IMR-90 (cell line): ENCODE measurements around the gene STRA6. TPM values are rescaled to one million over a fixed set of nuclear protein-coding genes. Genes with fewer than 3 reads are reported as not detected.

Experiments
- ATAC-seq: fragments of 200-7000 bp; cut with Tn5 transposase; 2 replicates; pipeline ENCODE4 v1.9.1; 2020; ENCODE audit warnings: low read depth, mild to moderate bottlenecking, moderate library complexity
- BruUV-seq: library from RNA; stranded (reverse); fragments of 400-500 nt; replicated peaks from 2 replicates; lab custom pipeline; 2021; lab: Mats Ljungman, UMichigan
- CTCF ChIA-PET: fragments of 300-600 bp; formaldehyde crosslinking; extraction: SDS; loops from one replicate; lab custom pipeline; 2021; ENCODE audit warnings: antibody characterized with exemption; lab: Yijun Ruan, JAX
- POLR2A ChIA-PET: fragments of 300-600 bp; sonication (Branson Sonifier 250); formaldehyde crosslinking; loops from one replicate; lab custom pipeline; 2022; ENCODE audit warnings: antibody characterized with exemption; ENCODE audit not compliant: unreplicated experiment; lab: Charles Lee
- DNase-seq: peaks from one replicate; pipeline ENCODE4 v3.0.0; 2013
- H2AFZ ChIP-seq: replicated peaks from 2 replicates; pipeline ENCODE3; 2013; ENCODE audit warnings: low read length, mild to moderate bottlenecking; ENCODE audit not compliant: poor library complexity
- H2AK5ac ChIP-seq: 2 replicates; pipeline ENCODE4 v1.6.1; 2013; ENCODE audit warnings: low read depth, low read length, inconsistent platforms
- H2AK9ac ChIP-seq: replicated peaks from 2 replicates; pipeline ENCODE3; 2013; ENCODE audit warnings: mild to moderate bottlenecking, low read depth, low read length, moderate library complexity; ENCODE audit not compliant: poor library complexity
- H2BK120ac ChIP-seq: 2 replicates; pipeline ENCODE4 v1.6.1; 2013; ENCODE audit warnings: low read depth, low read length, inconsistent platforms
- H2BK15ac ChIP-seq: 3 replicates; pipeline ENCODE4 v1.6.1; 2013; ENCODE audit warnings: low read depth, low read length, inconsistent platforms
- H2BK20ac ChIP-seq: 2 replicates; pipeline ENCODE4 v1.6.1; 2013; ENCODE audit warnings: low read depth, mild to moderate bottlenecking, inconsistent platforms, low read length, moderate library complexity
- H2BK5ac ChIP-seq: 2 replicates; pipeline ENCODE4 v1.6.1; 2013; ENCODE audit warnings: mild to moderate bottlenecking, low read depth, low read length, inconsistent platforms; ENCODE audit not compliant: poor library complexity, severe bottlenecking
- H3K14ac ChIP-seq: replicated peaks from 2 replicates; pipeline ENCODE4 v1.6.1; 2013; ENCODE audit warnings: low read depth, low read length, inconsistent platforms
- H3K18ac ChIP-seq: 2 replicates; pipeline ENCODE4 v1.6.1; 2013; ENCODE audit warnings: low read depth, low read length, control low read depth
- H3K23ac ChIP-seq: 2 replicates; pipeline ENCODE4 v1.6.1; 2013; ENCODE audit warnings: low read depth, low read length, inconsistent platforms
- H3K27ac ChIP-seq: 2 replicates; pipeline ENCODE4 v1.5.1; 2013; ENCODE audit warnings: mild to moderate bottlenecking, control low read depth, low read length; ENCODE audit not compliant: insufficient read depth
- H3K27me3 ChIP-seq: 2 replicates; pipeline ENCODE4 v1.6.1; 2013; ENCODE audit warnings: low read length; ENCODE audit not compliant: control insufficient read depth, insufficient read depth
- H3K36me3 ChIP-seq: 2 replicates; pipeline ENCODE4 v1.6.1; 2013; ENCODE audit warnings: low read length, mixed read lengths; ENCODE audit not compliant: control insufficient read depth, insufficient read depth
- H3K4ac ChIP-seq: 2 replicates; pipeline ENCODE4 v1.6.1; 2013; ENCODE audit warnings: low read depth, low read length, inconsistent platforms
- H3K4me1 ChIP-seq: 2 replicates; pipeline ENCODE4 v1.6.1; 2013; ENCODE audit warnings: low read length, mixed read lengths; ENCODE audit not compliant: control insufficient read depth, insufficient read depth
- H3K4me2 ChIP-seq: 2 replicates; pipeline ENCODE4 v1.6.1; 2013; ENCODE audit warnings: low read depth, mild to moderate bottlenecking, control low read depth, low read length, moderate library complexity
- H3K4me3 ChIP-seq: 2 replicates; pipeline ENCODE4 v1.5.1; 2013; ENCODE audit warnings: low read depth, mild to moderate bottlenecking, control low read depth, low read length, moderate library complexity; ENCODE audit not compliant: insufficient read depth
- H3K56ac ChIP-seq: 2 replicates; pipeline ENCODE4 v1.6.1; 2013; ENCODE audit warnings: low read length, inconsistent platforms; ENCODE audit not compliant: insufficient read depth; ENCODE audit errors: extremely low read depth
- H3K79me1 ChIP-seq, 2 experiments: 2 replicates each; pipeline ENCODE4 v1.6.1; 2013; ENCODE audit warnings: low read length in 2 of 2, inconsistent platforms in 1 of 2, low read depth in 1 of 2
- H3K9ac ChIP-seq: 2 replicates; pipeline ENCODE4 v1.6.1; 2013; ENCODE audit warnings: low read depth, low read length, control low read depth
- H3K9me1 ChIP-seq: 2 replicates; pipeline ENCODE4 v1.6.1; 2013; ENCODE audit warnings: low read length, inconsistent platforms; ENCODE audit not compliant: insufficient read depth
- H3K9me3 ChIP-seq: 2 replicates; pipeline ENCODE4 v1.6.1; 2013; ENCODE audit warnings: low read length; ENCODE audit not compliant: control insufficient read depth, insufficient read depth
- H4K20me1 ChIP-seq: 2 replicates; pipeline ENCODE4 v1.6.1; 2013; ENCODE audit warnings: low read length, inconsistent platforms; ENCODE audit not compliant: insufficient read depth
- H4K5ac ChIP-seq: 2 replicates; pipeline ENCODE4 v1.6.1; 2013; ENCODE audit warnings: mild to moderate bottlenecking, low read depth, low read length, control low read depth
- H4K8ac ChIP-seq, 2 experiments: 2 replicates each; pipeline ENCODE4 v1.6.1; 2013; ENCODE audit warnings: low read depth in 2 of 2, low read length in 2 of 2, control low read depth in 1 of 2, inconsistent platforms in 1 of 2
- H4K91ac ChIP-seq: 2 replicates; pipeline ENCODE4 v1.6.1; 2013; ENCODE audit warnings: low read depth, low read length, inconsistent platforms; ENCODE audit not compliant: insufficient read depth
- BHLHE40 ChIP-seq: fragments of 150-350 bp; IDR thresholded peaks from 2 replicates; pipeline ENCODE4 v1.6.1; 2016; ENCODE audit warnings: mild to moderate bottlenecking, low read depth, low read length
- CEBPB ChIP-seq: IDR thresholded peaks from 2 replicates; pipeline ENCODE4 v1.6.1; 2012; ENCODE audit warnings: low read depth, low read length, improper control_type of control experiment
- CHD1 ChIP-seq: IDR thresholded peaks from 2 replicates; pipeline ENCODE4 v1.6.1; 2012; ENCODE audit warnings: low read depth, low read length, improper control_type of control experiment
- CTCF ChIP-seq: conservative IDR thresholded peaks from 2 replicates; pipeline ENCODE4 v1.5.1; 2012; ENCODE audit warnings: mild to moderate bottlenecking, low read depth, low read length, improper control_type of control experiment
- ELK1 ChIP-seq: fragments of 150-350 bp; IDR thresholded peaks from 2 replicates; pipeline ENCODE4 v1.6.1; 2016; ENCODE audit warnings: low read depth, mild to moderate bottlenecking, low read length, moderate library complexity, borderline replicate concordance
- FOS ChIP-seq: fragments of 150-350 bp; IDR thresholded peaks from 2 replicates; pipeline ENCODE4 v1.6.1; 2016; ENCODE audit warnings: low read depth, low read length
- MAFK ChIP-seq: IDR thresholded peaks from 2 replicates; pipeline ENCODE4 v1.6.1; 2012; ENCODE audit warnings: low read depth, low read length, improper control_type of control experiment
- MAZ ChIP-seq: IDR thresholded peaks from 2 replicates; pipeline ENCODE4 v1.6.1; 2012; ENCODE audit warnings: low read depth, mild to moderate bottlenecking, low read length, improper control_type of control experiment, moderate library complexity, borderline replicate concordance
- MXI1 ChIP-seq: IDR thresholded peaks from 2 replicates; pipeline ENCODE4 v1.6.1; 2012; ENCODE audit warnings: low read depth, mild to moderate bottlenecking, low read length, moderate library complexity, borderline replicate concordance
- NFE2L2 ChIP-seq: fragments of 150-350 bp; IDR thresholded peaks from 2 replicates; pipeline ENCODE4 v1.6.1; 2016; ENCODE audit warnings: low read depth, mild to moderate bottlenecking, low read length
- POLR2A ChIP-seq: IDR thresholded peaks from 2 replicates; pipeline ENCODE4 v1.6.1; 2012; ENCODE audit warnings: mild to moderate bottlenecking, low read depth, low read length
- RAD21 ChIP-seq: IDR thresholded peaks from 2 replicates; pipeline ENCODE4 v1.6.1; 2012; ENCODE audit warnings: low read length, improper control_type of control experiment
- RCOR1 ChIP-seq: IDR thresholded peaks from 2 replicates; pipeline ENCODE4 v1.6.1; 2012; ENCODE audit warnings: mild to moderate bottlenecking, low read length, improper control_type of control experiment; ENCODE audit not compliant: insufficient replicate concordance
- USF2 ChIP-seq: fragments of 150-350 bp; IDR thresholded peaks from 2 replicates; pipeline ENCODE4 v1.6.1; 2017; ENCODE audit warnings: mild to moderate bottlenecking, antibody characterized with exemption, low read length, low read depth
- WGBS, 2 experiments: methylation state at CpG; one replicate each; pipeline versions ENCODE4 v1.1.5 to v1.1.7; 2013; ENCODE audit warnings: missing lambda C conversion rate in 2 of 2; ENCODE audit not compliant: insufficient read length in 1 of 2; ENCODE audit errors: extremely low coverage in 2 of 2; 5-methylcytosine and 5-hydroxymethylcytosine counted together
- dilution Hi-C: fragments of 300-500 bp; cut with HindIII; formaldehyde crosslinking; loops from one replicate; pipeline ENCODE4 v1.14.3; 2018; ENCODE audit warnings: low sequenced_read_pairs; ENCODE audit not compliant: unreplicated experiment
- in situ Hi-C: fragments of 300-500 bp; cut with MboI; formaldehyde crosslinking; loops from 3 replicates; pipeline ENCODE4 v1.14.3; 2019; ENCODE audit warnings: low sequenced_read_pairs, inconsistent platforms, mixed read lengths
- intact Hi-C: fragments of 100-400 bp; cut with micrococcal nuclease; formaldehyde crosslinking; loops from 2 replicates; pipeline ENCODE4 v1.10.0; 2022
- polyA plus RNA-seq, 3 experiments: library from polyadenylated mRNA; depleted of rRNA; stranded (reverse); fragments of >200 nt; gene quantifications; 2 replicates each; pipeline ENCODE4 v1.2.3, GENCODE V29; 2012; ENCODE audit warnings: low replicate concordance in 1 of 3
- total RNA-seq: library from RNA; depleted of rRNA; stranded (reverse); fragments of >200 nt; gene quantifications from 2 replicates; pipeline ENCODE4 v1.2.3, GENCODE V29; 2012

The STRA6 gene
- total and polyA plus RNA-seq, 2 of the 4 experiments (the other 2 are of a cell fraction): 0.17 TPM; not detected in 1

GRCh38 chr15:74244822-74245341, 42.3 kb upstream of the STRA6 start:
- Histone ChIP-seq H4K5ac (no peak overlapping the region), H3K79me1 (no peaks in the 10 kb centered on the region), H2BK120ac (no peak overlapping the region), H3K27ac (no peak overlapping the region), H3K23ac (no peak overlapping the region), H3K18ac (no peak overlapping the region), H3K9me3 (no peaks in the 10 kb centered on the region), H3K27me3 (peaks cover 28% of the 10 kb centered on the region), H3K4me3 (no peak overlapping the region), H3K9me1 (peaks cover 5% of the 10 kb centered on the region; the same call in 1 of the 2 replicates), H2AK5ac (no peak overlapping the region), H3K4ac (no peak overlapping the region), H2BK15ac (no peak overlapping the region), H3K9ac (no peak overlapping the region), H3K56ac (no peak overlapping the region), H4K20me1 (no peaks in the 10 kb centered on the region), H4K91ac (no peak overlapping the region), H3K36me3 (no peaks in the 10 kb centered on the region), H3K4me1 (peaks cover 5% of the 10 kb centered on the region; the same call in 1 of the 2 replicates), H4K8ac (no peak overlapping the region), H2BK5ac (no peak overlapping the region), H3K4me2 (no peak overlapping the region), H2BK20ac (no peak overlapping the region), H2AFZ (no peak overlapping the region), H2AK9ac (no peak overlapping the region), H3K14ac (no peak overlapping the region)
- POLR2A ChIA-PET: no interaction called here
- intact Hi-C loops: no loop called here
- CTCF ChIA-PET: no interaction called here
- in situ Hi-C loops: no loop called here
- TF ChIP-seq USF2 (no peak), CEBPB (no peak), FOS (no peak), NFE2L2 (no peak), RCOR1 (no peak), POLR2A (no peak), CTCF (no peak), MXI1 (no peak), MAFK (no peak), CHD1 (no peak), ELK1 (no peak), BHLHE40 (no peak), MAZ (no peak), RAD21 (no peak)
- ATAC-seq: no peak
- dilution Hi-C loops: no loop called here
- WGBS, 2 experiments: no CpG with 5 or more reads among the region's 4 CpGs
- BruUV-seq: no TSS peak
- no peak for DNase-seq
